Activated CD4-positive, alpha-beta T cell treated with anti-CD3 and anti-CD28 coated beads for 36 hours (primary cell): ENCODE results near the gene SNAP25. TPM values are rescaled to one million over a fixed set of nuclear protein-coding genes. Genes with fewer than 3 reads are reported as not detected.

Experiments used
- ATAC-seq: fragments of 200-7000 bp; cut with Tn5 transposase; one replicate; pipeline ENCODE4 v1.10.0; 2021; ENCODE audit warnings: mild to moderate bottlenecking, moderate library complexity
- CTCF ChIA-PET: fragments of 350-600 bp; sonication (Branson Sonifier 250); formaldehyde crosslinking; loops from one replicate; lab custom pipeline; 2021; ENCODE audit warnings: antibody characterized with exemption; lab: Charles Lee
- POLR2A ChIA-PET: fragments of 350-600 bp; sonication (Branson Sonifier 250); formaldehyde crosslinking; loops from one replicate; lab custom pipeline; 2021; ENCODE audit warnings: antibody characterized with exemption, inconsistent platforms; lab: Charles Lee
- DNase-seq: peaks from one replicate; pipeline ENCODE4 v3.0.0-alpha.2; 2020
- H3K27ac Mint-ChIP-seq: one replicate; pipeline ENCODE4 v1.8.0; 2021; ENCODE audit warnings: mixed read lengths
- H3K27me3 Mint-ChIP-seq: one replicate; pipeline ENCODE4 v1.8.0; 2021; ENCODE audit warnings: mixed read lengths
- H3K36me3 Mint-ChIP-seq: one replicate; pipeline ENCODE4 v1.8.0; 2021; ENCODE audit warnings: low read depth, mixed read lengths
- H3K4me1 Mint-ChIP-seq: one replicate; pipeline ENCODE4 v1.8.0; 2021; ENCODE audit warnings: mixed read lengths
- H3K4me3 Mint-ChIP-seq: one replicate; pipeline ENCODE4 v1.8.0; 2021; ENCODE audit warnings: mild to moderate bottlenecking, moderate library complexity, mixed read lengths
- H3K9me3 Mint-ChIP-seq: one replicate; pipeline ENCODE4 v1.8.0; 2021; ENCODE audit warnings: low read depth, mixed read lengths
- intact Hi-C, 2 experiments: fragments of 100-400 bp; cut with DNase I in 1 of 2; cut with micrococcal nuclease in 1 of 2; formaldehyde crosslinking; loops; one replicate each; pipeline versions ENCODE4 v1.14.2 to v1.15.1; 2022 to 2024; cut with DNase I, micrococcal nuclease
- total RNA-seq, 2 experiments: library from RNA; stranded (reverse); gene quantifications; one replicate each; pipeline ENCODE4 v1.2.3, GENCODE V29; 2021

Gene SNAP25
- total RNA-seq, 2 experiments from 2014 or later = 0.18 to 0.27 TPM

- H3K4me1 Mint-ChIP-seq = peaks cover 14% of the 10 kb centered on the region
- ChIA-PET CTCF (no interaction called here), POLR2A (no interaction called here)
- H3K4me3 Mint-ChIP-seq = peak overlapping the region; percentile 61
- peak; percentile 72 for ATAC-seq
- intact Hi-C loops = loop anchor here (1.0 to 5.0 kb wide), 5 partner anchors 134 to 241 kb away; partner anchors contain the start of gene MKKS (in 2 of the 2)
- H3K9me3 Mint-ChIP-seq = peaks cover 5% of the 10 kb centered on the region
- peak overlapping the region; percentile 88 for H3K27ac Mint-ChIP-seq
- peaks cover 3% of the 10 kb centered on the region for H3K36me3 Mint-ChIP-seq
- peak; percentile 68 for DNase-seq
- peaks cover 46% of the 10 kb centered on the region for H3K27me3 Mint-ChIP-seq
Measured at GRCh38 chr20:10217721-10218410, 764 bp upstream of the SNAP25 start.

GRCh38 chr20:10219452-10219791, 792 bp downstream of the SNAP25 start:
- ChIA-PET CTCF (no interaction called here), POLR2A (no interaction called here)
- DNase-seq = peak; percentile 85
- no peak for ATAC-seq
- intact Hi-C loops = loop anchor here (2.0 to 5.0 kb wide), 4 partner anchors 133 to 242 kb away; partner anchors contain the start of gene MKKS (in 1 of the 2)
- Mint-ChIP-seq H3K27me3 (peaks cover 46% of the 10 kb centered on the region), H3K9me3 (peaks cover 5% of the 10 kb centered on the region), H3K4me3 (no peak overlapping the region), H3K4me1 (peaks cover 14% of the 10 kb centered on the region), H3K36me3 (peaks cover 3% of the 10 kb centered on the region), H3K27ac (no peak overlapping the region)

- Mint-ChIP-seq H3K36me3 (peaks cover 3% of the 10 kb centered on the region), H3K27ac (no peak overlapping the region), H3K9me3 (peaks cover 9% of the 10 kb centered on the region), H3K4me3 (no peak overlapping the region), H3K4me1 (peaks cover 14% of the 10 kb centered on the region), H3K27me3 (peaks cover 51% of the 10 kb centered on the region)
- ATAC-seq (no peak), DNase-seq (no peak)
- POLR2A ChIA-PET = no interaction called here
- intact Hi-C loops = loop anchor here (2.0 to 10.0 kb wide), 5 partner anchors 132 to 245 kb away; partner anchors contain the start of gene MKKS (in 1 of the 2)
- CTCF ChIA-PET = no interaction called here
Measured at GRCh38 chr20:10219993-10220750, 1.5 kb downstream of the SNAP25 start.

GRCh38 chr20:10221021-10221420, 2.4 kb downstream of the SNAP25 start:
- intact Hi-C loops = loop anchor here in 1 of 2 experiments (10.0 kb wide), 1 partner anchor 246 kb away; no protein-coding TSS in a partner anchor
- ChIA-PET CTCF (interaction anchor here (0.6 kb wide), 1 partner anchor 421 kb away, joined by 3 read pairs; no protein-coding TSS in a partner anchor), POLR2A (no interaction called here)
- Mint-ChIP-seq H3K9me3 (peaks cover 9% of the 10 kb centered on the region), H3K36me3 (peaks cover 3% of the 10 kb centered on the region), H3K4me3 (no peak overlapping the region), H3K4me1 (peaks cover 14% of the 10 kb centered on the region), H3K27me3 (peaks cover 48% of the 10 kb centered on the region), H3K27ac (no peak overlapping the region)
- DNase-seq = no peak
- ATAC-seq = no peak

- Mint-ChIP-seq H3K9me3 (peaks cover 5% of the 10 kb centered on the region), H3K27ac (no peak overlapping the region), H3K4me1 (no peaks in the 10 kb centered on the region), H3K4me3 (no peak overlapping the region), H3K27me3 (peaks cover 22% of the 10 kb centered on the region), H3K36me3 (no peaks in the 10 kb centered on the region)
- POLR2A ChIA-PET = no interaction called here
- intact Hi-C loops = loop anchor here in 1 of 2 experiments (10.0 kb wide), 1 partner anchor 251 kb away; no protein-coding TSS in a partner anchor
- DNase-seq = no peak
- ATAC-seq = peak; percentile 49
- CTCF ChIA-PET = interaction anchor here (0.7 kb wide), 1 partner anchor 50 kb away, joined by 3 read pairs; no protein-coding TSS in a partner anchor
Measured at GRCh38 chr20:10225439-10226060, 6.9 kb downstream of the SNAP25 start.

- CTCF ChIA-PET = no interaction called here
- DNase-seq (no peak), ATAC-seq (no peak)
- H3K36me3 Mint-ChIP-seq = no peaks in the 10 kb centered on the region
- no peak overlapping the region for H3K27ac Mint-ChIP-seq
- no peak overlapping the region for H3K4me3 Mint-ChIP-seq
- peaks cover 5% of the 10 kb centered on the region for H3K9me3 Mint-ChIP-seq
- intact Hi-C loops = loop anchor here in 1 of 2 experiments (10.0 kb wide), 1 partner anchor 254 kb away; no protein-coding TSS in a partner anchor
- no peaks in the 10 kb centered on the region for H3K4me1 Mint-ChIP-seq
- H3K27me3 Mint-ChIP-seq = peaks cover 13% of the 10 kb centered on the region
- POLR2A ChIA-PET = no interaction called here
Measured at GRCh38 chr20:10228330-10228729, 9.7 kb downstream of the SNAP25 start.

GRCh38 chr20:10231290-10231689, 12.7 kb downstream of the SNAP25 start:
- ATAC-seq (no peak), DNase-seq (no peak)
- H3K36me3 Mint-ChIP-seq = no peaks in the 10 kb centered on the region
- ChIA-PET CTCF (no interaction called here), POLR2A (no interaction called here)
- H3K4me1 Mint-ChIP-seq = no peaks in the 10 kb centered on the region
- H3K27me3 Mint-ChIP-seq = peaks cover 8% of the 10 kb centered on the region
- intact Hi-C loops = no loop called here
- H3K4me3 Mint-ChIP-seq = no peak overlapping the region
- no peak overlapping the region for H3K27ac Mint-ChIP-seq
- no peaks in the 10 kb centered on the region for H3K9me3 Mint-ChIP-seq

- Mint-ChIP-seq H3K36me3 (no peaks in the 10 kb centered on the region), H3K27me3 (peaks cover 4% of the 10 kb centered on the region), H3K27ac (no peak overlapping the region), H3K4me3 (no peak overlapping the region), H3K9me3 (no peaks in the 10 kb centered on the region), H3K4me1 (no peaks in the 10 kb centered on the region)
- intact Hi-C loops = no loop called here
- ChIA-PET CTCF (interaction anchor here (0.8 kb wide), 2 partner anchors 12 to 15 kb away, joined by 3 read pairs; no protein-coding TSS in a partner anchor), POLR2A (no interaction called here)
- DNase-seq (no peak), ATAC-seq (no peak)
Measured at GRCh38 chr20:10236540-10237533, 18.2 kb downstream of the SNAP25 start.

- Mint-ChIP-seq H3K4me3 (no peak overlapping the region), H3K9me3 (no peaks in the 10 kb centered on the region), H3K27ac (no peak overlapping the region), H3K27me3 (no peaks in the 10 kb centered on the region), H3K36me3 (no peaks in the 10 kb centered on the region), H3K4me1 (no peaks in the 10 kb centered on the region)
- intact Hi-C loops = no loop called here
- DNase-seq (no peak), ATAC-seq (no peak)
- CTCF ChIA-PET = no interaction called here
- POLR2A ChIA-PET = no interaction called here
Measured at GRCh38 chr20:10239954-10240353, 21.3 kb downstream of the SNAP25 start.

- H3K27me3 Mint-ChIP-seq = no peaks in the 10 kb centered on the region
- H3K27ac Mint-ChIP-seq = no peak overlapping the region
- POLR2A ChIA-PET = no interaction called here
- DNase-seq (no peak), ATAC-seq (no peak)
- CTCF ChIA-PET = no interaction called here
- intact Hi-C loops = no loop called here
- H3K9me3 Mint-ChIP-seq = no peaks in the 10 kb centered on the region
- no peak overlapping the region for H3K4me3 Mint-ChIP-seq
- no peaks in the 10 kb centered on the region for H3K36me3 Mint-ChIP-seq
- H3K4me1 Mint-ChIP-seq = no peaks in the 10 kb centered on the region
Measured at GRCh38 chr20:10240655-10241054, 22.0 kb downstream of the SNAP25 start.
